Colonic mucosa (tissue), 4 donors: ENCODE measurements around the gene SSUH2. TPM values are rescaled to one million over a fixed set of nuclear protein-coding genes. Genes with fewer than 3 reads are reported as not detected.
"Not testable (repeated sequence)": the region's sequence is repeated elsewhere in the genome, so short reads cannot be mapped to it uniquely, and the experiment has no call there.

Source experiments
- DNase-seq: peaks from one replicate; pipeline ENCODE4 v3.0.0-alpha.2; 2020
- H3K27ac ChIP-seq: fragments of 200-600 bp; one replicate; pipeline ENCODE4 v1.8.0; 2021
- H3K27me3 ChIP-seq: fragments of 200-600 bp; one replicate; pipeline ENCODE4 v1.8.0; 2021
- H3K36me3 ChIP-seq: fragments of 200-600 bp; one replicate; pipeline ENCODE4 v1.8.0; 2021
- H3K4me1 ChIP-seq: fragments of 200-600 bp; one replicate; pipeline ENCODE4 v1.8.0; 2021; ENCODE audit warnings: mild to moderate bottlenecking
- H3K4me3 ChIP-seq: fragments of 200-600 bp; one replicate; pipeline ENCODE4 v1.8.0; 2021
- H3K9ac ChIP-seq, 2 donors: one replicate each; pipeline ENCODE4 v1.7.0; 2013; ENCODE audit warnings: control low read depth in 2 of 2, low read depth in 2 of 2, low read length in 2 of 2
- H3K9me3 ChIP-seq: fragments of 200-600 bp; one replicate; pipeline ENCODE4 v1.8.0; 2021
- intact Hi-C: fragments of 100-400 bp; cut with DNase I; formaldehyde crosslinking; loops from one replicate; pipeline ENCODE4 v1.14.1; 2022
- total RNA-seq, 2 donors: library from RNA; stranded (reverse); fragmentation: NEBNext Ultra II Directional in 1 of 2; extraction: Animal tissue kit (Norgen Biotek cat#: 25700) in 1 of 2; gene quantifications; one replicate each; pipeline ENCODE4 v1.2.1, GENCODE V29; 2021
- TF ChIP-seq, protein P1 (sequence below): fragments of 200-600 bp; IDR thresholded peaks from one replicate; pipeline ENCODE4 v1.8.0; 2022; ENCODE audit warnings: antibody characterized with exemption, mild to moderate bottlenecking
- donor health status: healthy.
- donor health status: DM: no; HTN: no; CAD: no.
- donor health status: DM: no; HTN: no; CAD: no.

SSUH2 gene, protein sequence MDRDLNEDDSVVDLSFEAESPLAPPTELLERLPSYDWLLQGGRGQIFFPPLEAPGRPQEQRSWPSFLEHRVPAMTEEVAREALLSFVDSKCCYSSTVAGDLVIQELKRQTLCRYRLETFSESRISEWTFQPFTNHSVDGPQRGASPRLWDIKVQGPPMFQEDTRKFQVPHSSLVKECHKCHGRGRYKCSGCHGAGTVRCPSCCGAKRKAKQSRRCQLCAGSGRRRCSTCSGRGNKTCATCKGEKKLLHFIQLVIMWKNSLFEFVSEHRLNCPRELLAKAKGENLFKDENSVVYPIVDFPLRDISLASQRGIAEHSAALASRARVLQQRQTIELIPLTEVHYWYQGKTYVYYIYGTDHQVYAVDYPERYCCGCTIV
- total RNA-seq, result 1 to 10 TPM; 1.2 to 4.9 TPM

DNA sequence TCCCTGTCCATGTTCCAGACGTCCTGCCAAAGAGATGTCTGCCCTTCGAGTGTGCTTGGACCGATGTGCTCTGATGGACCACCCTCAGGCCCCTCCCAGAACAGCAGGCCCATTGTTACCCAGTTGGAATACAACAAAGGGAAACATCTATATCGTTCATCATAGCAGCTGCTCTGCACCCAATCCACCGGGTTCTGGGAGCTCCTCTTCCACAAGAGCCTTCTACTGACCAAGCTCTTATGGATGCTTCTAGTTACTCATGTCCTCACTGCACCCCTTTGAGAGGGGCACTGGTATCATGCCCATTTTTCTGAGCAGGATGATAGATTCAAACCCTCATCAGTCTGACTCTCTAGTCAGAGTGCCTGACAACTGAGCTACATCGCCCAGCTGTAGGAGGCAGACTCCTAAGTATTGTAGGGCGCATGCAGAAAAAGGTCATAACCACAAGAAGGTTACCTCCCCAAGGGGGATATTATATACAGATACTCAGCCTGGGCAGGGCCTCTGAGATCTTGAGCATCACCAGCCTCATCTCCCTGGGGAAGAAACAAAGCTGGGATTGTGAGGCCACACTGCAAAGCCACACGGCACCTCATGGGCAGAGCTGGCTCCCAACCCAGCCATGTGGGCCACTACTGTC, at the start of gene SSUH2:
TSS of gene SSUH2 (minus strand) at position 51 of the 643 bp plus-strand sequence. CDS start at position 11, 40 bp downstream.
- TF ChIP-seq, protein P1, sequence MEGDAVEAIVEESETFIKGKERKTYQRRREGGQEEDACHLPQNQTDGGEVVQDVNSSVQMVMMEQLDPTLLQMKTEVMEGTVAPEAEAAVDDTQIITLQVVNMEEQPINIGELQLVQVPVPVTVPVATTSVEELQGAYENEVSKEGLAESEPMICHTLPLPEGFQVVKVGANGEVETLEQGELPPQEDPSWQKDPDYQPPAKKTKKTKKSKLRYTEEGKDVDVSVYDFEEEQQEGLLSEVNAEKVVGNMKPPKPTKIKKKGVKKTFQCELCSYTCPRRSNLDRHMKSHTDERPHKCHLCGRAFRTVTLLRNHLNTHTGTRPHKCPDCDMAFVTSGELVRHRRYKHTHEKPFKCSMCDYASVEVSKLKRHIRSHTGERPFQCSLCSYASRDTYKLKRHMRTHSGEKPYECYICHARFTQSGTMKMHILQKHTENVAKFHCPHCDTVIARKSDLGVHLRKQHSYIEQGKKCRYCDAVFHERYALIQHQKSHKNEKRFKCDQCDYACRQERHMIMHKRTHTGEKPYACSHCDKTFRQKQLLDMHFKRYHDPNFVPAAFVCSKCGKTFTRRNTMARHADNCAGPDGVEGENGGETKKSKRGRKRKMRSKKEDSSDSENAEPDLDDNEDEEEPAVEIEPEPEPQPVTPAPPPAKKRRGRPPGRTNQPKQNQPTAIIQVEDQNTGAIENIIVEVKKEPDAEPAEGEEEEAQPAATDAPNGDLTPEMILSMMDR, result no peak
- no peaks in the 10 kb centered on the region for H3K27me3 ChIP-seq
- DNase-seq, result no peak

GRCh38 chr3:8691295-8691694, 46.7 kb upstream of the SSUH2 start:
- H3K9me3 ChIP-seq, H3K27ac ChIP-seq, H3K9ac ChIP-seq, H3K4me1 ChIP-seq, DNase-seq, intact Hi-C loops, H3K36me3 ChIP-seq, H3K4me3 ChIP-seq, H3K27me3 ChIP-seq: not testable (repeated sequence)

More for the DNA sequence above, at the start of gene SSUH2:
- Histone ChIP-seq H3K36me3 (no peaks in the 10 kb centered on the region), H3K27ac (no peak within 1 kb of the TSS), H3K4me3 (no peak within 1 kb of the TSS), H3K9me3 (no peaks in the 10 kb centered on the region), H3K9ac (no peak within 1 kb of the TSS), H3K4me1 (no peaks in the 10 kb centered on the region)
- intact Hi-C loops, result no loop called here

- intact Hi-C loops, H3K4me1 ChIP-seq, H3K4me3 ChIP-seq, H3K9me3 ChIP-seq, DNase-seq, H3K27me3 ChIP-seq, H3K36me3 ChIP-seq, H3K27ac ChIP-seq, H3K9ac ChIP-seq: not testable (repeated sequence)
Measured at GRCh38 chr3:8684992-8685391, 40.4 kb upstream of the SSUH2 start.

DNA sequence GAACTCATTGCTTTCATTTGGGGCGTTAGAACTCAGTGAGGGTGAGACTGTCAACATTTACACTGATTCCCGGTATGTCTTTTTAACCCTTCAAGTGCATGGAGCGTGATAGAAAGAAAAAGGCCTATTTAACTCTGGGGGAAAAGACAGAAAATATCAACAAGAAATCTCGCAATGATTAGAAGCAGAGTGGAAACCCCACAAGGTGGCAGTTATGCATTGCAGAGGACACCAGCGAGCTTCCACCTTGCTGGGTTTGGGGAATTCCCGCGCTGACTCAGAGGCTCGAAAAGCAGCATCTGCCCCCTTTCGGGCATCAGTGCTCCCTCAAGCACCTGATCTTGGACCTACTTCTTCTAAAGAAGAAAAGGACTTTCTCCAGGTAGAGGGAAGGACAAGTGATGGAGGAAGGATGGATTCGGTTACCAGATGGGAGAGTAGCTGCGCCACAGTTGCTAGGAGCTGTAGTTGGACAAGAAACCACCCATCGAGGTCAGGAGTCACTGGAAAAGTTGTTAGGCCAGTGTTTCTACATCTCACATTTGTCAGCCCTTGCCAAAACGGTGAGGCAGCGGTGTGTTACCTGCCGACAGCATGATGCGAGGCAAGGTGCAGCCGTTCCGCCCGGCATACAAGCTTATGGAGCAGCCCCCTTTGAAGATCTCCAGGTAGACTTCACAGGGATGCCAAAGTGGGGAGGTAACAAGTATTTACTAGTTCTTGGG, 38.4 kb upstream of the SSUH2 start:
- DNase-seq, H3K4me1 ChIP-seq, H3K9me3 ChIP-seq, H3K27ac ChIP-seq, H3K4me3 ChIP-seq, H3K36me3 ChIP-seq, H3K27me3 ChIP-seq, H3K9ac ChIP-seq, intact Hi-C loops: not testable (repeated sequence)

DNA sequence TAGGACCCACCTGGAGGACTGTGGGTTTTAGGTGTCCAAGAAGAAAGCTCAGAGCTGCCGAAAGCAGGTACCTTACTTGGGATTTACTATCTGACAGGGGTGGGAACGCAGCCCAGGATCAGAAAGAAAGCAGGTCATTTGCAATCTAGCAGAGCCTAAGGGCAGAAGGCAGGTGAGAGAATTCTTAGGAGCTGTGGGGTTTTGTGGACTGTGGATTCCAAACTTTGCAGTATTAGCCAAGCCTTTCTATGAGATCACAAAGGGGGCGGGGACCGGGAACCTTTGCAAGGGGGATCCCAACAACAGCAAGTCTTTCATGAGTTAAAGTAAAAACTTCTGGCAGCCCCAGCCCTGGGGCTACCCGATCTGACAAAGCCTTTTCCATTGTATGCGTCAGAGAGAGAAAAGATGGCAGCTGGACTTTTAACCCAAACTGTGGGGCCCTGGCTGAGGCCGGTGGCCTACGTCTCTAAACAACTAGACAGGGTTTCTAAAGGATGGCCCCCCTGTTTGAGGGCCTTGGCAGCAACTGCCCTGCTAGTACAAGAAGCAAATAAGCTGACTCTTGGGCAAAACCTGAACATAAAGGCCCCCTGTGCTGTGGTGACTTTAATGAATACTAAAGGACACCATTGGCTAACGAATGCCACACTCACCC, 37.4 kb upstream of the SSUH2 start:
- H3K4me1 ChIP-seq, result not testable (repeated sequence)

DNA sequence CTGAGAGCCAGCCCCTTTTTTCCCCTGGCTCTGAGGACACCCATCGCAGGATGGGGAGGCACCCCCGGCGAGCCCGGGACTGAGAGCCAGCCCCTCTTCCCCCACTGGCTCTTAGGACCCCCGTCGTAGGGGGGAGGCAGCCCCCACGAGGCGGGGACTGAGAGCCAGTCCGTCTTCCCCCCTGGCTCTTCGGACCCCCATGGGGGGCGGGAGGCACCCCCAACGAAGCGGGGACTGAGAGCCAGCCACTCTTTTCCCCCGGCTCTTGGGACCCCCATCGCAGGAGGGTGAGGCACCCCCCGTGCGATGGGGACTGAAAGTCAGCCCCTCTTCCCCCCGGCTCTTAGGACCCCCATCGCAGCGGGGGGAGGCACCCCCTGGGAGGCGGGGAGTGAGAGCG, 36.8 kb upstream of the SSUH2 start:
- H3K27ac ChIP-seq, result no peak overlapping the region
- H3K9me3 ChIP-seq, result no peaks in the 10 kb centered on the region
- no peak overlapping the region for H3K9ac ChIP-seq
- intact Hi-C loops, result no loop called here
- no peak for DNase-seq
- no peaks in the 10 kb centered on the region for H3K36me3 ChIP-seq
- H3K4me3 ChIP-seq, result no peak overlapping the region
- TF ChIP-seq, protein P1, result no peak
- H3K27me3 ChIP-seq, result no peaks in the 10 kb centered on the region
- H3K4me1 ChIP-seq, result no peaks in the 10 kb centered on the region

More for the DNA sequence above, 37.4 kb upstream of the SSUH2 start:
- DNase-seq, H3K9ac ChIP-seq, H3K27me3 ChIP-seq, intact Hi-C loops, H3K27ac ChIP-seq, H3K9me3 ChIP-seq, H3K4me3 ChIP-seq, H3K36me3 ChIP-seq: not testable (repeated sequence)

DNA sequence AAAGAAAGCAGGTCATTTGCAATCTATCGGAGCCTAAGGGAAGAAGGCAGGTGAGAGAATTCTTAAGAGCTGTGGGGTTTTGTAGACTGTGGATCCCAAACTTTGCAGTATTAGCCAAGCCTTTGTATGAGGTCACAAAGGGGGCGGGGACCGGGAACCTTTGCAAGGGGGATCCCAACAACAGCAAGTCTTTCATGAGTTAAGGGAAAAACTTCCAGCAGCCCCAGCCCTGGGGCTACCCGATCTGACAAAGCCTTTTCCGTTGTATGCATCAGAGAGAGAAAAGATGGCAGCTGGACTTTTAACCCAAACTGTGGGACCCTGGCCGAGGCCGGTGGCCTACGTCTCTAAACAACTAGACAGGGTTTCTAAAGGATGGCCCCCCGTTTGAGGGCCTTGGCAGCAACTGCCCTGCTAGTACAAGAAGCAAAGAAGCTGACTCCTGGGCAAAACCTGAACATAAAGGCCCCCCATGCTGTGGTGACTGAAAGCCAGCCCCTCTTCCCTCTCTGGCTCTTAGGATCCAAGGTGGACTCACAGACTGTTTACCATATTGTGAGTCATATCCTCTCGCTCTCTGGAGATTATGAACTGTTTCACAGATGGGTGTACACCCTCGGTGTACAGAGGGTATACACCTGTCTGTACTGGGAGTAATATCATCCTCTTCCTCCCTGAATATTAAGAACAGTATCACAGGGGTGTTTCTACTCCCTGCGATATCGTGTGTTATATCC, 35.4 kb upstream of the SSUH2 start:
- DNase-seq, H3K4me1 ChIP-seq, H3K4me3 ChIP-seq, H3K27me3 ChIP-seq, H3K27ac ChIP-seq, intact Hi-C loops, H3K9me3 ChIP-seq, H3K36me3 ChIP-seq, H3K9ac ChIP-seq: not testable (repeated sequence)
